B cell (primary cell): ENCODE data around the gene PRSS3. TPM values are rescaled to one million over a fixed set of nuclear protein-coding genes. Genes with fewer than 3 reads are reported as not detected.

Experiments used
- ATAC-seq: fragments of 200-7000 bp; cut with Tn5 transposase; one replicate; pipeline ENCODE4 v1.10.0; 2021; ENCODE audit warnings: low read depth, mild to moderate bottlenecking, moderate number of reproducible peaks, moderate library complexity
- CTCF ChIA-PET: fragments of 350-600 bp; sonication (Branson Sonifier 250); formaldehyde crosslinking; loops from one replicate; lab custom pipeline; 2021; ENCODE audit warnings: antibody characterized with exemption, inconsistent platforms; lab: Charles Lee
- POLR2A ChIA-PET: fragments of 350-600 bp; sonication (Branson Sonifier 250); formaldehyde crosslinking; loops from one replicate; lab custom pipeline; 2021; ENCODE audit warnings: antibody characterized with exemption; lab: Charles Lee
- DNase-seq: peaks from one replicate; pipeline ENCODE4 v3.0.0; 2013
- H2AFZ ChIP-seq: 2 replicates; pipeline ENCODE4 v1.6.1; 2012; ENCODE audit warnings: mild to moderate bottlenecking, low read depth, low read length; ENCODE audit not compliant: insufficient read depth, poor library complexity, severe bottlenecking
- H3K27ac ChIP-seq, 2 donors: 1 replicate in 1 of 2; 2 replicates in 1 of 2; pipeline ENCODE4 v1.5.1; 2012 to 2013; ENCODE audit warnings: low read length in 2 of 2, mild to moderate bottlenecking in 2 of 2, moderate library complexity in 1 of 2
- H3K27me3 ChIP-seq, 4 experiments: fragments of 200-600 bp in 1 of 4; sonication (generic) in 1 of 4; replicated peaks in 1 of 4; 1 replicate in 2 of 4; 2 replicates in 2 of 4; pipeline versions ENCODE4 v1.6.1 to v1.7.0; 2013 to 2016; ENCODE audit warnings: low read length in 3 of 4, mild to moderate bottlenecking in 2 of 4, mixed read lengths in 1 of 4, moderate library complexity in 1 of 4; ENCODE audit not compliant: insufficient read depth in 4 of 4, control insufficient read depth in 3 of 4; ENCODE audit errors: control extremely low read depth in 1 of 4
- H3K36me3 ChIP-seq, 2 experiments: replicated peaks in 1 of 2; 1 replicate in 1 of 2; 2 replicates in 1 of 2; pipeline versions ENCODE4 v1.6.1 to v1.7.1; 2013; ENCODE audit warnings: low read length in 1 of 2; ENCODE audit not compliant: insufficient read depth in 2 of 2, control insufficient read depth in 1 of 2; ENCODE audit errors: control extremely low read depth in 1 of 2, extremely low read depth in 1 of 2
- H3K4me1 ChIP-seq, 2 donors: fragments of 200-600 bp in 1 of 2; sonication (generic) in 1 of 2; 1 replicate in 1 of 2; 2 replicates in 1 of 2; pipeline versions ENCODE4 v1.5.1 to v1.6.1; 2013 to 2017; ENCODE audit warnings: low read length in 2 of 2; ENCODE audit not compliant: control insufficient read depth in 2 of 2, insufficient read depth in 2 of 2
- H3K4me2 ChIP-seq: replicated peaks from 2 replicates; pipeline ENCODE3; 2012; ENCODE audit warnings: mild to moderate bottlenecking, low read depth, low read length; ENCODE audit not compliant: poor library complexity, severe bottlenecking
- H3K4me3 ChIP-seq, 5 experiments: fragments of 200-600 bp in 1 of 5; sonication (generic) in 1 of 5; 1 replicate in 3 of 5; 2 replicates in 2 of 5; pipeline versions ENCODE4 v1.5.1 to v1.7.0; 2011 to 2016; ENCODE audit warnings: low read length in 4 of 5, mild to moderate bottlenecking in 4 of 5, low read depth in 2 of 5, control low read depth in 1 of 5, moderate library complexity in 1 of 5; ENCODE audit not compliant: insufficient read depth in 1 of 5; ENCODE audit errors: control extremely low read depth in 1 of 5, extremely low read depth in 1 of 5
- H3K79me2 ChIP-seq: fragments of 200-600 bp; sonication (generic); one replicate; pipeline ENCODE4 v1.6.0; 2016; ENCODE audit warnings: low read length; ENCODE audit not compliant: control insufficient read depth, insufficient read depth
- H3K9ac ChIP-seq: fragments of 200-600 bp; sonication (generic); 2 replicates; pipeline ENCODE4 v1.6.1; 2017; ENCODE audit warnings: mild to moderate bottlenecking, low read length, moderate library complexity
- H3K9me3 ChIP-seq, 3 donors: one replicate each; pipeline versions ENCODE4 v1.6.1 to v1.7.1; 2013; ENCODE audit warnings: low read length in 2 of 3; ENCODE audit not compliant: control insufficient read depth in 2 of 3, insufficient read depth in 1 of 3; ENCODE audit errors: control extremely low read depth in 1 of 3
- H4K20me1 ChIP-seq: 2 replicates; pipeline ENCODE4 v1.6.0; 2012; ENCODE audit warnings: mild to moderate bottlenecking, low read length; ENCODE audit not compliant: insufficient read depth, control insufficient read depth, poor library complexity, severe bottlenecking
- H3K27ac Mint-ChIP-seq: one replicate; pipeline ENCODE4 v1.8.0; 2021; ENCODE audit warnings: mixed read lengths
- H3K27me3 Mint-ChIP-seq: one replicate; pipeline ENCODE4 v1.8.0; 2021; ENCODE audit warnings: mixed read lengths
- H3K4me1 Mint-ChIP-seq: one replicate; pipeline ENCODE4 v1.8.0; 2021; ENCODE audit warnings: mixed read lengths
- H3K4me3 Mint-ChIP-seq: one replicate; pipeline ENCODE4 v1.8.0; 2021; ENCODE audit warnings: mixed read lengths
- H3K9me3 Mint-ChIP-seq: one replicate; pipeline ENCODE4 v1.8.0; 2022; ENCODE audit warnings: mixed read lengths; ENCODE audit not compliant: insufficient read depth
- EZH2 ChIP-seq: IDR thresholded peaks from 2 replicates; pipeline ENCODE4 v1.6.1; 2012; ENCODE audit warnings: borderline replicate concordance, low read depth, mild to moderate bottlenecking, moderate library complexity, low read length; ENCODE audit not compliant: insufficient read depth, poor library complexity, severe bottlenecking
- WGBS: methylation state at CpG from one replicate; pipeline ENCODE4 v1.1.5; 2013; ENCODE audit warnings: missing lambda C conversion rate; ENCODE audit not compliant: insufficient coverage; 5-methylcytosine and 5-hydroxymethylcytosine counted together
- intact Hi-C: fragments of 100-400 bp; cut with micrococcal nuclease; formaldehyde crosslinking; loops from one replicate; pipeline ENCODE4 v1.10.0; 2022
- polyA plus RNA-seq: library from polyadenylated mRNA; depleted of rRNA; stranded (reverse); fragments of >200 nt; gene quantifications from 2 replicates; pipeline ENCODE4 v1.2.3, GENCODE V29; 2012
- total RNA-seq, 2 donors: library from RNA; stranded (reverse); fragments of 120-200 nt in 1 of 2; gene quantifications; 1 replicate in 1 of 2; 2 replicates in 1 of 2; pipeline versions ENCODE4 v1.2.3 to v1.2.4, GENCODE V29; 2013 to 2022
- TF ChIP-seq, protein P1 (sequence below): fragments of 200-600 bp; IDR thresholded peaks from one replicate; pipeline ENCODE4 v1.8.0; 2022; ENCODE audit warnings: antibody characterized with exemption, mild to moderate bottlenecking

PRSS3 gene
- total and polyA plus RNA-seq, 2 donors (not counting 1 experiment from before 2014, with no cell fraction given), result not detected

DNA sequence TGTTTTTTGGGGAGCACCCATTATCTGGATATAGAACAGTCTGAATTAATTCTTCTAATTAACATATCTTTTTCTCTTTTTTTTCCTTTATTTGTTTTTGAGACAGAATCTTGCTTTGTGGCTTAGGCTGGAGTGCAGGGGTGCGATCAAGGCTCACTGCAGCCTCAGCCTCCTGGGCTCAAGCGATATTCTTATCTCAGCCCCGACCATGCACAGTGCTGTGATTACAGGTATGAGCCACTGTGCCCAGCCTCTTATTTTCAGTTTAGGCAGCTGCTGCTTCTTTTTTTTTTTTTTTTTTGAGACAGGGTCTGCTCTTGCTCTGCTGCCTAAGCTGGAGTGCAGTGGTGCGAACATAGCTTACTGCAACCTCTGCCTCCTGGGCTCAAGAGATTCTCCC lies 41.8 kb downstream of the PRSS3 start:
- no peaks in the 10 kb centered on the region for H3K27me3 ChIP-seq
- H3K79me2 ChIP-seq, result peaks cover 91% of the 10 kb centered on the region
- Mint-ChIP-seq H3K4me3 (no peak overlapping the region), H3K9me3 (no peaks in the 10 kb centered on the region), H3K27me3 (no peaks in the 10 kb centered on the region), H3K4me1 (peaks cover 52% of the 10 kb centered on the region), H3K27ac (no peak overlapping the region)
- ChIA-PET CTCF (interaction anchor here (0.7 to 3.6 kb wide), 3 partner anchors 11 to 51 kb away, joined by 3 to 12 read pairs (median 3); no protein-coding TSS in a partner anchor), POLR2A (no interaction called here)
- DNase-seq, result no peak
- peaks cover 72% of the 10 kb centered on the region for H4K20me1 ChIP-seq
- TF ChIP-seq, protein P1, sequence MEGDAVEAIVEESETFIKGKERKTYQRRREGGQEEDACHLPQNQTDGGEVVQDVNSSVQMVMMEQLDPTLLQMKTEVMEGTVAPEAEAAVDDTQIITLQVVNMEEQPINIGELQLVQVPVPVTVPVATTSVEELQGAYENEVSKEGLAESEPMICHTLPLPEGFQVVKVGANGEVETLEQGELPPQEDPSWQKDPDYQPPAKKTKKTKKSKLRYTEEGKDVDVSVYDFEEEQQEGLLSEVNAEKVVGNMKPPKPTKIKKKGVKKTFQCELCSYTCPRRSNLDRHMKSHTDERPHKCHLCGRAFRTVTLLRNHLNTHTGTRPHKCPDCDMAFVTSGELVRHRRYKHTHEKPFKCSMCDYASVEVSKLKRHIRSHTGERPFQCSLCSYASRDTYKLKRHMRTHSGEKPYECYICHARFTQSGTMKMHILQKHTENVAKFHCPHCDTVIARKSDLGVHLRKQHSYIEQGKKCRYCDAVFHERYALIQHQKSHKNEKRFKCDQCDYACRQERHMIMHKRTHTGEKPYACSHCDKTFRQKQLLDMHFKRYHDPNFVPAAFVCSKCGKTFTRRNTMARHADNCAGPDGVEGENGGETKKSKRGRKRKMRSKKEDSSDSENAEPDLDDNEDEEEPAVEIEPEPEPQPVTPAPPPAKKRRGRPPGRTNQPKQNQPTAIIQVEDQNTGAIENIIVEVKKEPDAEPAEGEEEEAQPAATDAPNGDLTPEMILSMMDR, result no peak
- TF ChIP-seq EZH2, result no peak
- no peak for ATAC-seq
- H3K4me2 ChIP-seq, result no peak overlapping the region
- 94% methylated on average over 2 of the region's 4 CpGs for WGBS
- no peak overlapping the region for H2AFZ ChIP-seq
- no peak overlapping the region for H3K9ac ChIP-seq
- no peaks in the 10 kb centered on the region for H3K9me3 ChIP-seq
- H3K27ac ChIP-seq, result peak overlapping the region in 1 of 2 donors; percentile 18
- no peaks in the 10 kb centered on the region for H3K36me3 ChIP-seq
- no peak overlapping the region for H3K4me3 ChIP-seq
- intact Hi-C loops, result no loop called here
- peaks cover 16 to 19% of the 10 kb centered on the region in 2 donors for H3K4me1 ChIP-seq

GRCh38 chr9:33840381-33840780 lies 45.0 kb downstream of the PRSS3 start:
- TF ChIP-seq, protein P1, result no peak
- no peak for TF ChIP-seq EZH2
- Histone ChIP-seq H3K36me3 (no peaks in the 10 kb centered on the region), H4K20me1 (peaks cover 67% of the 10 kb centered on the region), H3K4me3 (no peak overlapping the region), H2AFZ (no peak overlapping the region), H3K27ac (no peak overlapping the region), H3K79me2 (peaks cover 96% of the 10 kb centered on the region), H3K9me3 (peaks cover 0 to 3% (median 0%) of the 10 kb centered on the region in 3 donors), H3K27me3 (no peaks in the 10 kb centered on the region), H3K9ac (no peak overlapping the region), H3K4me1 (peaks cover 22 to 25% of the 10 kb centered on the region in 2 donors), H3K4me2 (no peak overlapping the region)
- intact Hi-C loops, result no loop called here
- DNase-seq (no peak), ATAC-seq (no peak)
- Mint-ChIP-seq H3K27ac (no peak overlapping the region), H3K27me3 (no peaks in the 10 kb centered on the region), H3K4me1 (peaks cover 63% of the 10 kb centered on the region), H3K4me3 (no peak overlapping the region), H3K9me3 (no peaks in the 10 kb centered on the region)
- WGBS, result 100% methylated on average over 1 of the region's 2 CpGs
- CTCF ChIA-PET, result interaction anchor here (0.8 to 1.0 kb wide), 2 partner anchors 10 to 26 kb away, joined by 3 read pairs; no protein-coding TSS in a partner anchor
- POLR2A ChIA-PET, result no interaction called here
